PC-9 (cell line): Measurements from ENCODE around the gene IRS1. TPM values are rescaled to one million over a fixed set of nuclear protein-coding genes. Genes with fewer than 3 reads are reported as not detected.

ENCODE experiments used
- BruUV-seq: library from RNA; stranded (reverse); fragments of 400-500 nt; replicated peaks from 2 replicates; lab custom pipeline; 2021; lab: Mats Ljungman, UMichigan
- CTCF ChIA-PET: fragments of 300-600 bp; sonication (Branson Sonifier 250); formaldehyde crosslinking; loops from one replicate; lab custom pipeline; 2022; ENCODE audit warnings: antibody characterized with exemption; lab: Charles Lee
- POLR2A ChIA-PET: fragments of 300-600 bp; sonication (Branson Sonifier 250); formaldehyde crosslinking; loops from one replicate; lab custom pipeline; 2022; ENCODE audit warnings: antibody characterized with exemption; ENCODE audit not compliant: unreplicated experiment; lab: Charles Lee
- DNase-seq, 2 experiments: peaks; one replicate each; pipeline versions ENCODE4 v3.0.0 to v3.0.0-alpha.2; 2015 to 2022; ENCODE audit warnings: mixed read lengths in 1 of 2
- H2AFZ ChIP-seq: fragments of 200-600 bp; sonication (generic); 2 replicates; pipeline ENCODE4 v1.8.1; 2017; ENCODE audit warnings: antibody characterized with exemption
- H3F3A ChIP-seq: fragments of 200-600 bp; sonication (generic); 2 replicates; pipeline ENCODE4 v1.8.1; 2017; ENCODE audit warnings: antibody characterized with exemption, mild to moderate bottlenecking, low read depth; ENCODE audit not compliant: insufficient read depth
- H3K27ac ChIP-seq: fragments of 200-600 bp; sonication (generic); 2 replicates; pipeline ENCODE4 v1.6.1; 2016; ENCODE audit warnings: mixed run types
- H3K27me3 ChIP-seq: fragments of 200-600 bp; sonication (generic); 2 replicates; pipeline ENCODE4 v1.6.1; 2016; ENCODE audit warnings: low read depth, mixed run types; ENCODE audit not compliant: insufficient read depth
- H3K36me3 ChIP-seq: fragments of 200-600 bp; sonication (generic); 2 replicates; pipeline ENCODE4 v1.6.1; 2016; ENCODE audit warnings: low read depth, mixed run types
- H3K4me1 ChIP-seq: fragments of 200-600 bp; sonication (generic); replicated peaks from 2 replicates; pipeline ENCODE4 v1.6.1; 2016; ENCODE audit warnings: mixed run types; ENCODE audit not compliant: insufficient read depth
- H3K4me2 ChIP-seq: fragments of 200-600 bp; sonication (generic); 2 replicates; pipeline ENCODE4 v1.6.1; 2017; ENCODE audit warnings: mixed run types
- H3K4me3 ChIP-seq: fragments of 200-600 bp; sonication (generic); 2 replicates; pipeline ENCODE4 v1.6.1; 2016; ENCODE audit warnings: mixed run types
- H3K79me2 ChIP-seq: fragments of 200-600 bp; sonication (generic); 2 replicates; pipeline ENCODE4 v1.6.1; 2017; ENCODE audit warnings: low read depth, mixed run types
- H3K9me2 ChIP-seq: fragments of 200-600 bp; sonication (generic); 2 replicates; pipeline ENCODE4 v1.8.1; 2017; ENCODE audit warnings: mild to moderate bottlenecking; ENCODE audit not compliant: insufficient read depth
- H3K9me3 ChIP-seq: fragments of 200-600 bp; sonication (generic); 2 replicates; pipeline ENCODE4 v1.8.1; 2016; ENCODE audit warnings: low read depth; ENCODE audit not compliant: insufficient read depth
- H4K20me1 ChIP-seq: fragments of 200-600 bp; sonication (generic); 2 replicates; pipeline ENCODE4 v1.8.1; 2017; ENCODE audit not compliant: insufficient read depth
- CTCF ChIP-seq: fragments of 200-600 bp; sonication (generic); conservative IDR thresholded peaks from 2 replicates; pipeline ENCODE4 v1.6.1; 2017; ENCODE audit warnings: mixed run types, antibody characterized with exemption, mild to moderate bottlenecking, moderate library complexity
- EZH2 ChIP-seq: fragments of 200-600 bp; sonication (generic); IDR thresholded peaks from 2 replicates; pipeline ENCODE4 v1.8.0; 2017; ENCODE audit warnings: antibody characterized with exemption, low read depth
- intact Hi-C: fragments of 100-400 bp; cut with micrococcal nuclease; formaldehyde crosslinking; loops from one replicate; pipeline ENCODE4 v1.10.0; 2022; ENCODE audit not compliant: unreplicated experiment
- total RNA-seq: library from RNA; stranded (reverse); gene quantifications from 2 replicates; pipeline ENCODE4 v1.2.3, GENCODE V29; 2021

The IRS1 gene
- total RNA-seq, 1 experiment from 2014 or later, result 28.6 TPM

DNA sequence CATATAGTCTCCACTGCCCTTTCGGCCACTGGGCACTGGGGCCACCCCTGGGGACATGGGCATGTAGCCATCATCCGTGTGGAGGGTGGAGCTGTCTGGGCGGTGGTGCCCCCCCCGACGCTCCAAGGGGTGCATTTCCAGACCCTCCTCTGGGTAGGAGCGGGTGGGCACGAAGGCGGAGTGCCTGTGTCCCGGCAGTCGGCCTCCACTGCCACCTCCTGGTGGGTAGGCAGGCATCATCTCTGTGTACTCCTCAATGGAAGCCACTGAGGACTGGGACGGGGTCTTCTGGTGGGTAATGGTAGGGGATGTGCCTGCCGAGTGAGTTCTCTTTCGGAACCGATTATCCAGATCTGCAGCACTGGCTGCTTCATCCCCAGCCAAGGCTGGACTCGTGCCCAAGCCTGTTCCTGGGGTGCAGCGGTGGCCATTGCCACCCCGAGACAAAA, 2.8 kb downstream of the IRS1 start:
- peaks cover 8% of the 10 kb centered on the region; the same call in 1 of the 2 replicates for H4K20me1 ChIP-seq
- H3K36me3 ChIP-seq, result peaks cover 22% of the 10 kb centered on the region; the same call in 1 of the 2 replicates
- no peaks in the 10 kb centered on the region for H3K9me2 ChIP-seq
- H3K9me3 ChIP-seq, result no peaks in the 10 kb centered on the region
- H3K4me3 ChIP-seq, result peak overlapping the region; percentile 95; the same call in 1 of the 2 replicates
- intact Hi-C loops, result loop anchor here (10.0 kb wide), 2 partner anchors 62 to 582 kb away; no protein-coding TSS in a partner anchor
- TF ChIP-seq CTCF, result peak; percentile 45; the same call in 1 of the 2 replicates
- no peak for TF ChIP-seq EZH2
- no peak for DNase-seq
- H3K27me3 ChIP-seq, result no peaks in the 10 kb centered on the region
- no peak overlapping the region for H2AFZ ChIP-seq
- CTCF ChIA-PET, result no interaction called here
- H3F3A ChIP-seq, result peaks cover 29% of the 10 kb centered on the region
- H3K79me2 ChIP-seq, result peaks cover 76% of the 10 kb centered on the region
- no TSS peak for BruUV-seq
- H3K4me2 ChIP-seq, result peak overlapping the region; percentile 89
- H3K27ac ChIP-seq, result no peak overlapping the region
- H3K4me1 ChIP-seq, result peaks cover 51% of the 10 kb centered on the region
- POLR2A ChIA-PET, result interaction anchor here (0.7 kb wide), 1 partner anchor 682 kb away, joined by 3 read pairs; no protein-coding TSS in a partner anchor

- no peaks in the 10 kb centered on the region for H3K9me2 ChIP-seq
- peak overlapping the region; percentile 95 for H3K4me3 ChIP-seq
- intact Hi-C loops, result loop anchor here (10.0 kb wide), 2 partner anchors 61 to 581 kb away; no protein-coding TSS in a partner anchor
- H3K27ac ChIP-seq, result peak overlapping the region; percentile 84
- ChIA-PET CTCF (interaction anchor here (0.5 to 1.4 kb wide), 2 partner anchors 317 to 581 kb away, joined by 6 to 9 read pairs; no protein-coding TSS in a partner anchor), POLR2A (interaction anchor here (0.7 kb wide), 1 partner anchor 681 kb away, joined by 3 read pairs; no protein-coding TSS in a partner anchor)
- no TSS peak for BruUV-seq
- peaks cover 22% of the 10 kb centered on the region; the same call in 1 of the 2 replicates for H3K36me3 ChIP-seq
- TF ChIP-seq CTCF (no peak), EZH2 (no peak)
- DNase-seq, result no peak
- peaks cover 8% of the 10 kb centered on the region; the same call in 1 of the 2 replicates for H4K20me1 ChIP-seq
- peaks cover 29% of the 10 kb centered on the region for H3F3A ChIP-seq
- peak overlapping the region; percentile 89 for H3K4me2 ChIP-seq
- H2AFZ ChIP-seq, result no peak overlapping the region
- no peaks in the 10 kb centered on the region for H3K27me3 ChIP-seq
- H3K79me2 ChIP-seq, result peaks cover 80% of the 10 kb centered on the region
- H3K4me1 ChIP-seq, result peaks cover 52% of the 10 kb centered on the region
- no peaks in the 10 kb centered on the region for H3K9me3 ChIP-seq
Observed at GRCh38 chr2:226796012-226796839, 3.4 kb downstream of the IRS1 start.

DNA sequence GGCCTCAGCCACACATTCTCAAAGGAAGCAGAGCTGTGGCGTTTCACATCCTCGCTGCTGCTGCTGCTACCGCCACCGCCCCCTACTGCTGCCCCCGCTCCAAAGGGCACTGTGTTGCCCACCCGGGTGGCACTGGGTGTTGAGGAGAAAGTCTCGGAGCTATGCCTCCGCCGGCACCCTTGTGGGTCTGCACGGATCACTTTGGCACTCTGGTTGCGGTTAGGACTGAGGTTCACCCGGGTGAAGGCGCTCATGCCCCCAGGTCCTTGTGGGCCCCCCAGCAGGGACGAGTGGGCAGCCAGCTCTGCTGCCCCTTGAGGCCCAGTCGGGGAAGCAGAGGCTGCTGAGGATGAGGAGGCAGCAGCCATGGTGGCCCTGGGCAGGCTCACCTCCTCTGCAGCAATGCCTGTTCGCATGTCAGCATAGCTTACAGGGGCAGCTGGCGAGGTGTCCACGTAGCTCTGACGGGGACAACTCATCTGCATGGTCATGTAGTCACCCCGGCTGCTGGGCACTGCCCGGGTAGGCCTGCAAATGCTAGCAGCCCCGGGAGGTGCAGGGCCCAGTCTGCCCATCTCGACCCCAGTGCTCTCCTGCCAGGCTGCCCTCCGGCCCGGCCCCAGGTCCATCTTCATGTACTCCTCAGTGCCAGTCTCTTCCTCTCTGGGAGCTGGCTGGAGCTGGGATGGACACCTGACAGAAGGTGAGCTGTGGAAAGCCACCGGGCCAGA, 4.2 kb downstream of the IRS1 start:
- Histone ChIP-seq H3F3A (peaks cover 27% of the 10 kb centered on the region), H3K4me2 (peak overlapping the region; percentile 89), H2AFZ (no peak overlapping the region), H3K27ac (peak overlapping the region; percentile 84), H3K9me3 (no peaks in the 10 kb centered on the region), H3K9me2 (no peaks in the 10 kb centered on the region), H3K4me3 (peak overlapping the region; percentile 95), H3K27me3 (no peaks in the 10 kb centered on the region), H3K36me3 (peaks cover 22% of the 10 kb centered on the region; the same call in 1 of the 2 replicates), H3K79me2 (peaks cover 88% of the 10 kb centered on the region), H4K20me1 (peaks cover 8% of the 10 kb centered on the region; the same call in 1 of the 2 replicates), H3K4me1 (peaks cover 54% of the 10 kb centered on the region)
- ChIA-PET CTCF (interaction anchor here (0.5 to 1.4 kb wide), 3 partner anchors 12 to 580 kb away, joined by 3 to 9 read pairs (median 6); no protein-coding TSS in a partner anchor), POLR2A (interaction anchor here (0.5 to 0.6 kb wide), 3 partner anchors 18 to 692 kb away, joined by 3 to 4 read pairs (median 3); no protein-coding TSS in a partner anchor)
- BruUV-seq, result no TSS peak
- TF ChIP-seq EZH2 (no peak), CTCF (no peak)
- intact Hi-C loops, result loop anchor here (2.0 to 10.0 kb wide), 3 partner anchors 61 to 581 kb away; no protein-coding TSS in a partner anchor
- peak; percentile 3 to 43 for DNase-seq
